Uterus (tissue), 4 donors: ENCODE measurements around the gene VWDE. TPM values are rescaled to one million over a fixed set of nuclear protein-coding genes. Genes with fewer than 3 reads are reported as not detected.

Experiments
- DNase-seq, 2 donors: peaks; one replicate each; pipeline ENCODE4 v3.0.0-alpha.2; 2019 to 2020
- H3K27ac ChIP-seq, 2 donors: fragments of 200-600 bp; sonication (generic); 1 replicate in 1 of 2; 2 replicates in 1 of 2; pipeline ENCODE4 v1.5.1; 2016 to 2018
- H3K27me3 ChIP-seq, 2 donors: fragments of 200-600 bp; sonication (generic); one replicate each; pipeline ENCODE4 v1.5.1; 2018 to 2019; ENCODE audit warnings: control low read depth in 1 of 2
- H3K36me3 ChIP-seq, 2 donors: fragments of 200-600 bp; sonication (generic); one replicate each; pipeline ENCODE4 v1.5.1; 2019; ENCODE audit warnings: control low read depth in 1 of 2
- H3K4me1 ChIP-seq, 2 donors: fragments of 200-600 bp; sonication (generic); one replicate each; pipeline ENCODE4 v1.5.1; 2018 to 2019; ENCODE audit warnings: control low read depth in 1 of 2
- H3K4me3 ChIP-seq, 2 donors: fragments of 200-600 bp; sonication (generic); 1 replicate in 1 of 2; 2 replicates in 1 of 2; pipeline ENCODE4 v1.5.1; 2018 to 2019; ENCODE audit warnings: mild to moderate bottlenecking in 1 of 2
- H3K9me3 ChIP-seq, 2 donors: fragments of 200-600 bp; sonication (generic); one replicate each; pipeline ENCODE4 v1.5.1; 2019; ENCODE audit warnings: control low read depth in 1 of 2
- CTCF ChIP-seq, 4 experiments: fragments of 200-600 bp in 2 of 4; fragments of 450-650 bp in 2 of 4; sonication (generic) in 2 of 4; IDR thresholded peaks; one replicate each; pipeline ENCODE4 v1.5.1; 2016 to 2019; ENCODE audit warnings: antibody characterized with exemption in 4 of 4, mild to moderate bottlenecking in 2 of 4, moderate library complexity in 1 of 4
- POLR2A ChIP-seq, 2 donors: fragments of 450-650 bp; IDR thresholded peaks; one replicate each; pipeline ENCODE4 v1.6.1; 2016; ENCODE audit warnings: antibody characterized with exemption in 2 of 2, mild to moderate bottlenecking in 1 of 2, moderate library complexity in 1 of 2
- intact Hi-C: fragments of 100-400 bp; cut with DNase I; formaldehyde crosslinking; loops from one replicate; pipeline ENCODE4 v1.15.1; 2023; ENCODE audit warnings: low total_unique reads
- total RNA-seq, 4 donors: library from RNA; depleted of rRNA in 3 of 4; stranded (reverse); fragments of >200 nt in 3 of 4; gene quantifications; one replicate each; pipeline versions ENCODE4 v1.1.0 to v1.2.4, GENCODE V29; 2014 to 2023
- donor health status: DM: yes; HTN: yes; CAD: no.

VWDE gene
- total RNA-seq, 4 donors from 2014 or later = 0.95 to 23.2 TPM; not detected in 2

GRCh38 chr7:12436896-12437535, 33.4 kb upstream of the VWDE start:
- DNase-seq = no peak
- Histone ChIP-seq H3K27me3 (no peaks in the 10 kb centered on the region), H3K36me3 (no peaks in the 10 kb centered on the region), H3K9me3 (no peaks in the 10 kb centered on the region), H3K4me1 (no peaks in the 10 kb centered on the region), H3K27ac (no peak overlapping the region), H3K4me3 (no peak overlapping the region)
- intact Hi-C loops = no loop called here
- TF ChIP-seq CTCF (IDR thresholded peaks at IDR 0.05) = no peak
- no peak for TF ChIP-seq POLR2A (IDR thresholded peaks at IDR 0.05)

DNA sequence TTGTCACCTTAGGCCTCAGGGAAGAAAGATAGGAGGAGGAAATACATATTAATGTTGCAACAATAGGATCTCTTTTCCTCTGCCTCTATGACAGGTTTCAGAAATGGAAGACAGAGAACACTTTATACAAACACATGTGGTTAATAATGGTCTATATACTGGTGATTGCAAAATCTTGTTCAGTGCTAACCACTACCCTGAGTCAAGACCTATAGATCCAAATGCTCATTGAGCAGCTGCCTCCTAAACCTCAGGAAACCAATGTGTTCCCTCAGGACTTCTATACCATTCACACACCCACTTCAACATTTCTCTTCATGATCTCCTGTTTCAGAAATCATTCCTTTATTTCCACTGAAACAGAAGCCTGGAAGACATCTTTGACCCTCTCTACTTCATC, 32.5 kb upstream of the VWDE start:
- intact Hi-C loops = no loop called here
- no peak for DNase-seq
- no peak for TF ChIP-seq CTCF (IDR thresholded peaks at IDR 0.05)
- no peak for TF ChIP-seq POLR2A (IDR thresholded peaks at IDR 0.05)

GRCh38 chr7:12434012-12434642, 30.5 kb upstream of the VWDE start:
- no peak overlapping the region for H3K4me3 ChIP-seq
- no peaks in the 10 kb centered on the region for H3K4me1 ChIP-seq
- H3K36me3 ChIP-seq = no peaks in the 10 kb centered on the region
- no peak for DNase-seq
- H3K27me3 ChIP-seq = no peaks in the 10 kb centered on the region
- H3K9me3 ChIP-seq = no peaks in the 10 kb centered on the region
- intact Hi-C loops = no loop called here
- H3K27ac ChIP-seq = no peak overlapping the region
- TF ChIP-seq CTCF (IDR thresholded peaks at IDR 0.05) (no peak), POLR2A (IDR thresholded peaks at IDR 0.05) (no peak)

More for the DNA sequence above, 32.5 kb upstream of the VWDE start:
- Histone ChIP-seq H3K27ac (no peak overlapping the region), H3K9me3 (no peaks in the 10 kb centered on the region), H3K4me3 (no peak overlapping the region), H3K27me3 (no peaks in the 10 kb centered on the region), H3K36me3 (no peaks in the 10 kb centered on the region), H3K4me1 (no peaks in the 10 kb centered on the region)

GRCh38 chr7:12431886-12432556, 28.4 kb upstream of the VWDE start:
- Histone ChIP-seq H3K9me3 (no peaks in the 10 kb centered on the region), H3K27ac (no peak overlapping the region), H3K4me1 (no peaks in the 10 kb centered on the region), H3K27me3 (no peaks in the 10 kb centered on the region), H3K4me3 (no peak overlapping the region), H3K36me3 (no peaks in the 10 kb centered on the region)
- intact Hi-C loops = no loop called here
- DNase-seq = no peak
- TF ChIP-seq POLR2A (IDR thresholded peaks at IDR 0.05) (no peak), CTCF (IDR thresholded peaks at IDR 0.05) (no peak)

DNA sequence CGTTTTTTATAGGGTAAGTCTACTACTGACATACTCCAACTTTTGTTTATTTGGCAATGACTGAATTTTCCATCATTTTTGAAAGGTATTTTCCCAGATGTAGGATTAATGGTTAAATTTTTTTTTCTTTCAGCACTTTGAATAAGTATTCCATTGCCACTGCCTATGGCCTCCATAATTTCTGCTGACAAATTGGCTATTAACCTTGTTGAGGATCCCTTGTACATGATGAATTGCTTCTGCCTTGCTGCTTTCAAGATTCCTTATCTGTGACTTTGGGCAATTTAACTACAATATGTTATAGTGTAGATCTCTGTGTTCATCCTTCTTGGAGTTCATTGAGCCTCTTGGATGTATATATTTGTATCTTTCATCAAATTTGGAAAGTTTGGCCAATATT, 21.6 kb upstream of the VWDE start:
- intact Hi-C loops = no loop called here
- no peaks in the 10 kb centered on the region for H3K36me3 ChIP-seq
- H3K4me3 ChIP-seq = no peak overlapping the region
- H3K9me3 ChIP-seq = no peaks in the 10 kb centered on the region
- no peak overlapping the region for H3K27ac ChIP-seq
- DNase-seq = no peak
- no peaks in the 10 kb centered on the region for H3K4me1 ChIP-seq
- H3K27me3 ChIP-seq = no peaks in the 10 kb centered on the region
- no peak for TF ChIP-seq CTCF (IDR thresholded peaks at IDR 0.05)
- TF ChIP-seq POLR2A (IDR thresholded peaks at IDR 0.05) = no peak
